Karpas-422 (cell line): ENCODE data around the gene LPCAT2. TPM values are rescaled to one million over a fixed set of nuclear protein-coding genes. Genes with fewer than 3 reads are reported as not detected.
A peak's percentile ranks its signal among the peaks of the same experiment; 100 is the strongest.

ENCODE experiments used
- DNase-seq: peaks from one replicate; pipeline ENCODE4 v3.0.0-alpha.2; 2015
- H2AFZ ChIP-seq: fragments of 200-600 bp; sonication (generic); 2 replicates; pipeline ENCODE4 v1.6.1; 2014; ENCODE audit warnings: antibody characterized with exemption, low read length, mixed read lengths
- H3K27ac ChIP-seq: fragments of 200-600 bp; sonication (generic); 2 replicates; pipeline ENCODE4 v1.5.1; 2014; ENCODE audit warnings: mild to moderate bottlenecking, low read length, moderate library complexity
- H3K27me3 ChIP-seq: fragments of 200-600 bp; sonication (generic); 2 replicates; pipeline ENCODE4 v1.6.1; 2014; ENCODE audit warnings: low read length, mixed read lengths
- H3K36me3 ChIP-seq: fragments of 200-600 bp; sonication (generic); 2 replicates; pipeline ENCODE4 v1.6.1; 2014; ENCODE audit warnings: low read length, mixed read lengths; ENCODE audit not compliant: insufficient read depth
- H3K4me1 ChIP-seq: fragments of 200-600 bp; sonication (generic); 2 replicates; pipeline ENCODE4 v1.6.1; 2014; ENCODE audit warnings: mild to moderate bottlenecking, low read length, mixed read lengths
- H3K4me2 ChIP-seq: fragments of 200-600 bp; sonication (generic); 2 replicates; pipeline ENCODE4 v1.6.1; 2014; ENCODE audit warnings: low read length, low read depth, mild to moderate bottlenecking; ENCODE audit not compliant: poor library complexity, severe bottlenecking
- H3K4me3 ChIP-seq: fragments of 200-600 bp; sonication (generic); 2 replicates; pipeline ENCODE4 v1.5.1; 2014; ENCODE audit warnings: mild to moderate bottlenecking, antibody characterized with exemption, low read length, mixed read lengths
- H3K79me2 ChIP-seq: fragments of 200-600 bp; sonication (generic); 2 replicates; pipeline ENCODE4 v1.6.1; 2014; ENCODE audit warnings: mild to moderate bottlenecking, low read length, mixed read lengths
- H3K9ac ChIP-seq: fragments of 200-600 bp; sonication (generic); 2 replicates; pipeline ENCODE4 v1.6.0; 2014; ENCODE audit warnings: low read length
- H3K9me2 ChIP-seq: fragments of 200-600 bp; sonication (generic), shearing (Covaris generic); replicated peaks from 2 replicates; pipeline ENCODE4 v1.6.0; 2014; ENCODE audit warnings: mild to moderate bottlenecking, low read length, moderate library complexity; ENCODE audit not compliant: insufficient read depth
- H3K9me3 ChIP-seq: fragments of 300-700, 200-600 bp; sonication (generic); 2 replicates; pipeline ENCODE4 v1.6.1; 2014; ENCODE audit warnings: low read length, mixed read lengths
- H4K20me1 ChIP-seq: fragments of 200-600 bp; sonication (generic); 2 replicates; pipeline ENCODE4 v1.6.1; 2014; ENCODE audit warnings: mild to moderate bottlenecking, antibody characterized with exemption, low read length, low read depth; ENCODE audit not compliant: insufficient read depth
- total RNA-seq: library from RNA; depleted of rRNA; stranded (reverse); fragments of >200 nt; shearing (Covaris generic); gene quantifications from 2 replicates; pipeline ENCODE4 v1.2.3, GENCODE V29; 2014; ENCODE audit warnings: low replicate concordance; rRNA removed

Gene LPCAT2, protein sequence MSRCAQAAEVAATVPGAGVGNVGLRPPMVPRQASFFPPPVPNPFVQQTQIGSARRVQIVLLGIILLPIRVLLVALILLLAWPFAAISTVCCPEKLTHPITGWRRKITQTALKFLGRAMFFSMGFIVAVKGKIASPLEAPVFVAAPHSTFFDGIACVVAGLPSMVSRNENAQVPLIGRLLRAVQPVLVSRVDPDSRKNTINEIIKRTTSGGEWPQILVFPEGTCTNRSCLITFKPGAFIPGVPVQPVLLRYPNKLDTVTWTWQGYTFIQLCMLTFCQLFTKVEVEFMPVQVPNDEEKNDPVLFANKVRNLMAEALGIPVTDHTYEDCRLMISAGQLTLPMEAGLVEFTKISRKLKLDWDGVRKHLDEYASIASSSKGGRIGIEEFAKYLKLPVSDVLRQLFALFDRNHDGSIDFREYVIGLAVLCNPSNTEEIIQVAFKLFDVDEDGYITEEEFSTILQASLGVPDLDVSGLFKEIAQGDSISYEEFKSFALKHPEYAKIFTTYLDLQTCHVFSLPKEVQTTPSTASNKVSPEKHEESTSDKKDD
- not detected in 2 replicates for total RNA-seq

- H3K4me2 ChIP-seq, result no peak within 1 kb of the TSS
- H3K9ac ChIP-seq, result no peak within 1 kb of the TSS
- no peaks in the 10 kb centered on the region for H3K9me2 ChIP-seq
- no peak within 1 kb of the TSS for H3K4me3 ChIP-seq
- no peak within 1 kb of the TSS for H2AFZ ChIP-seq
- H3K79me2 ChIP-seq, result no peaks in the 10 kb centered on the region
- H3K27me3 ChIP-seq, result no peaks in the 10 kb centered on the region
- no peaks in the 10 kb centered on the region for H3K9me3 ChIP-seq
- DNase-seq, result no peak
- no peaks in the 10 kb centered on the region for H3K4me1 ChIP-seq
- H3K36me3 ChIP-seq, result no peaks in the 10 kb centered on the region
- no peak within 1 kb of the TSS for H3K27ac ChIP-seq
- H4K20me1 ChIP-seq, result no peaks in the 10 kb centered on the region
Measured at GRCh38 chr16:55508941-55509931, at the start of gene LPCAT2. Gene LPCAT2 (plus strand): TSS chr16:55509072. CDS start chr16:55509182, 110 bp downstream.

- H3K9ac ChIP-seq, result no peak overlapping the region
- H3K4me3 ChIP-seq, result no peak overlapping the region
- DNase-seq, result no peak
- H3K9me2 ChIP-seq, result no peaks in the 10 kb centered on the region
- H2AFZ ChIP-seq, result no peak overlapping the region
- no peaks in the 10 kb centered on the region for H3K9me3 ChIP-seq
- H3K79me2 ChIP-seq, result no peaks in the 10 kb centered on the region
- no peaks in the 10 kb centered on the region for H3K4me1 ChIP-seq
- H3K36me3 ChIP-seq, result no peaks in the 10 kb centered on the region
- no peaks in the 10 kb centered on the region for H4K20me1 ChIP-seq
- no peak overlapping the region for H3K4me2 ChIP-seq
- no peak overlapping the region for H3K27ac ChIP-seq
- H3K27me3 ChIP-seq, result no peaks in the 10 kb centered on the region
Measured at GRCh38 chr16:55462241-55462640, 46.6 kb upstream of the LPCAT2 start.

DNA sequence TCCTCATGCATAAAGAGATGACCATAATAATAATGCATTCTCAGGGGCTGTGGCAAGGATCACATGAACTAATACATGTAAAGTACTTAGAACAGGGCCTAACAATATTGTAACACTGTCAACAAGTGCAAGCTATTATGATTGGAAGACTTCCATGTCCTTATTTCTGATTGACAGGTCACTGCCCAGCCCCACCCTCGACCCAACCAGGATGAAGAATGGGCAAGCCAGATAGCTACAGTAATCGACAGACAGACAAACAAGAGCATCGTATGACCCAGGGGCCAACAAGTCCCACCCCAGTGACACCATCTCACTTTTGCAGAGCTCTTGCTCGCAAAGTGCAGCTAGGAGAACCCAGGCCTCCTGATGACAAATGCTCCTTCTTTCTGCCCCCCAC, 44.5 kb upstream of the LPCAT2 start:
- Histone ChIP-seq H3K4me2 (no peak overlapping the region), H3K36me3 (no peaks in the 10 kb centered on the region), H3K27me3 (no peaks in the 10 kb centered on the region), H3K9me3 (no peaks in the 10 kb centered on the region), H3K79me2 (no peaks in the 10 kb centered on the region), H3K4me1 (no peaks in the 10 kb centered on the region), H3K9me2 (no peaks in the 10 kb centered on the region), H4K20me1 (no peaks in the 10 kb centered on the region), H3K27ac (no peak overlapping the region), H3K9ac (no peak overlapping the region), H2AFZ (no peak overlapping the region), H3K4me3 (no peak overlapping the region)
- no peak for DNase-seq

- H2AFZ ChIP-seq, result no peak overlapping the region
- no peaks in the 10 kb centered on the region for H3K36me3 ChIP-seq
- H3K27me3 ChIP-seq, result no peaks in the 10 kb centered on the region
- peak; percentile 95 for DNase-seq
- no peak overlapping the region for H3K9ac ChIP-seq
- H3K4me1 ChIP-seq, result no peaks in the 10 kb centered on the region
- no peak overlapping the region for H3K4me3 ChIP-seq
- no peaks in the 10 kb centered on the region for H3K9me3 ChIP-seq
- H3K9me2 ChIP-seq, result no peaks in the 10 kb centered on the region
- no peaks in the 10 kb centered on the region for H3K79me2 ChIP-seq
- H3K4me2 ChIP-seq, result no peak overlapping the region
- H3K27ac ChIP-seq, result no peak overlapping the region
- H4K20me1 ChIP-seq, result no peaks in the 10 kb centered on the region
Measured at GRCh38 chr16:55465077-55465896, 43.6 kb upstream of the LPCAT2 start.

DNA sequence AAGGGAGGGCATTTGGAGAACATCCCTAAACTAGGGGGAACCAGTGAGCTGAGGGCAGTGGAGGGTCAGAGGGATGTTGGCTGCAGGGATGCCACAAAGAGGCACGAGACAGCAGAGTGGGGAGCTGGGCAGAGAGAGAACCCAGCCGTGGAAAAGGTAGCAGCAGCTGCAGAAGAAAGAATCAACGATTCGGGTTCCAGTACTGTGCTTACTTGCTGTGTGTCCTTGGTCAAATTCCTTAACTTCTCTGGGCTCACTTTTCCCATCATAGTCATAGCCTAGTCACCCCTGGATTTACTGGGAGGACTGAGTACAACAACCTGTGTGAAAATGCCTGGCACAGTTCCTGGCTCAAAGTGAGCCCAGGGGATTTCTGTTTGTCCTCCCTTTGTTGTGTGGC, 42.7 kb upstream of the LPCAT2 start:
- H3K36me3 ChIP-seq, result no peaks in the 10 kb centered on the region
- H3K4me3 ChIP-seq, result no peak overlapping the region
- no peak overlapping the region for H2AFZ ChIP-seq
- H3K4me2 ChIP-seq, result no peak overlapping the region
- no peak overlapping the region for H3K9ac ChIP-seq
- no peaks in the 10 kb centered on the region for H3K79me2 ChIP-seq
- H4K20me1 ChIP-seq, result no peaks in the 10 kb centered on the region
- no peak overlapping the region for H3K27ac ChIP-seq
- H3K27me3 ChIP-seq, result no peaks in the 10 kb centered on the region
- H3K9me3 ChIP-seq, result no peaks in the 10 kb centered on the region
- H3K4me1 ChIP-seq, result no peaks in the 10 kb centered on the region
- no peak for DNase-seq
- no peaks in the 10 kb centered on the region for H3K9me2 ChIP-seq

- Histone ChIP-seq H3K27me3 (no peaks in the 10 kb centered on the region), H3K9me3 (no peaks in the 10 kb centered on the region), H3K4me1 (no peaks in the 10 kb centered on the region), H3K4me3 (no peak overlapping the region), H3K4me2 (no peak overlapping the region), H4K20me1 (no peaks in the 10 kb centered on the region), H3K79me2 (no peaks in the 10 kb centered on the region), H3K9me2 (no peaks in the 10 kb centered on the region), H2AFZ (no peak overlapping the region), H3K9ac (no peak overlapping the region), H3K27ac (no peak overlapping the region), H3K36me3 (no peaks in the 10 kb centered on the region)
- DNase-seq, result no peak
Measured at GRCh38 chr16:55467898-55468297, 41.0 kb upstream of the LPCAT2 start.

DNA sequence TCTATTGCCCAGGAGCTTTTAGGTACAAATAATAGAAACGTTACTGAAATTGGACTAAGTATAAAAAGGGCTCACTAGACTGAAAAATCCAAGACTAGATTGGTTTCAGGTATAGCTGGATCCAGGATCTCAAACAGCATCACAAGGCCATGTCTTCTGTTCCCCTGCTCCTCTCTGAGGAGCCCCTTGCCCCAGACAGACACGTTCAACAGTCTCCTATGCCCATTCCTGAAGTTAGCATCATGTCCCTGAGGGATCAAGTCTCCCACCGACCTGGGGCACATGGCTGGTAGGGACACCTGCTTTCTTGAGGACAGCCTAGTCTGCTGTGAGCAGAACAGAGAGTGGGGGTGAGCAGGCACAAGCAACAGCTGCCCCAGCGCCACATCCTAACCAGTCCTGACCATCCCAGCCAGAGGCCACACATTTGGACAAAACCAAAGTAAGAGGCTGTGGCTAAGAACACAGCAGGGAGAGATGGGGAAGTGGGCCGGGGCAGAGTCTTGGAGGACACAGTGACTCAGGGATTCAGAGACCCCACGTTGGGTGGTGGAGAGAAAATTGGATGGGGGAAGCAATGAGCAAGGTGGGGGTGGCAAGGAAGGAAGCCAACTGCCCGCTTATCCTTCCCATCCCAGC, 40.4 kb upstream of the LPCAT2 start:
- Histone ChIP-seq H3K79me2 (no peaks in the 10 kb centered on the region), H3K36me3 (no peaks in the 10 kb centered on the region), H3K27ac (no peak overlapping the region), H3K9ac (no peak overlapping the region), H2AFZ (no peak overlapping the region), H4K20me1 (no peaks in the 10 kb centered on the region), H3K4me1 (no peaks in the 10 kb centered on the region), H3K27me3 (no peaks in the 10 kb centered on the region), H3K4me2 (no peak overlapping the region), H3K9me3 (no peaks in the 10 kb centered on the region), H3K4me3 (no peak overlapping the region), H3K9me2 (no peaks in the 10 kb centered on the region)
- no peak for DNase-seq
